Duodenal mucosa (tissue), 2 donors: Measurements from ENCODE around the gene RBP3.
"Not testable (repeated sequence)": the region's sequence is repeated elsewhere in the genome, so short reads cannot be mapped to it uniquely, and the experiment has no call there.

Experiments
- H3K27ac ChIP-seq: one replicate; pipeline ENCODE4 v1.7.0; 2013; ENCODE audit warnings: low read depth, low read length
- H3K27me3 ChIP-seq, 2 donors: one replicate each; pipeline ENCODE4 v1.7.0; 2013; ENCODE audit warnings: low read length in 2 of 2, control low read depth in 1 of 2; ENCODE audit not compliant: insufficient read depth in 2 of 2, control insufficient read depth in 1 of 2
- H3K36me3 ChIP-seq, 2 donors: one replicate each; pipeline ENCODE4 v1.7.0; 2013; ENCODE audit warnings: low read length in 2 of 2, control low read depth in 1 of 2; ENCODE audit not compliant: insufficient read depth in 2 of 2, control insufficient read depth in 1 of 2
- H3K4me1 ChIP-seq, 2 donors: one replicate each; pipeline ENCODE4 v1.7.0; 2013; ENCODE audit warnings: low read length in 2 of 2, control low read depth in 1 of 2; ENCODE audit not compliant: insufficient read depth in 2 of 2, control insufficient read depth in 1 of 2
- H3K4me3 ChIP-seq, 2 donors: one replicate each; pipeline ENCODE4 v1.7.0; 2013; ENCODE audit warnings: low read length in 2 of 2, low read depth in 1 of 2
- H3K9ac ChIP-seq, 2 donors: one replicate each; pipeline ENCODE4 v1.7.0; 2013; ENCODE audit warnings: low read length in 2 of 2, low read depth in 1 of 2
- H3K9me3 ChIP-seq, 2 donors: one replicate each; pipeline ENCODE4 v1.7.0; 2013; ENCODE audit warnings: low read length in 2 of 2, control low read depth in 1 of 2; ENCODE audit not compliant: control insufficient read depth in 1 of 2

Gene RBP3

GRCh38 chr10:47379901-47380300 is 31.7 kb downstream of the RBP3 start:
- Histone ChIP-seq H3K27ac (no peak overlapping the region), H3K4me1 (peaks cover 44 to 55% of the 10 kb centered on the region in 2 donors), H3K9me3 (no peaks in the 10 kb centered on the region), H3K4me3 (peak overlapping the region in 1 of 2 donors; percentile 13), H3K27me3 (peaks cover 0 to 5% of the 10 kb centered on the region in 2 donors), H3K36me3 (no peaks in the 10 kb centered on the region), H3K9ac (no peak overlapping the region)

GRCh38 chr10:47380341-47381102 is 32.4 kb downstream of the RBP3 start:
- no peak overlapping the region for H3K27ac ChIP-seq
- peak overlapping the region; percentile 30 to 48 for H3K4me3 ChIP-seq
- peaks cover 0 to 5% of the 10 kb centered on the region in 2 donors for H3K27me3 ChIP-seq

GRCh38 chr10:47381103-47381395 is 32.9 kb downstream of the RBP3 start:
- Histone ChIP-seq H3K27me3 (peaks cover 0 to 5% of the 10 kb centered on the region in 2 donors), H3K9ac (no peak overlapping the region), H3K36me3 (no peaks in the 10 kb centered on the region), H3K9me3 (no peaks in the 10 kb centered on the region), H3K4me3 (peak overlapping the region in 1 of 2 donors; percentile 48), H3K4me1 (peaks cover 52 to 57% of the 10 kb centered on the region in 2 donors), H3K27ac (no peak overlapping the region)

More at GRCh38 chr10:47380341-47381102, 32.4 kb downstream of the RBP3 start:
- Histone ChIP-seq H3K4me1 (peaks cover 50 to 57% of the 10 kb centered on the region in 2 donors), H3K9me3 (no peaks in the 10 kb centered on the region), H3K9ac (peak overlapping the region in 1 of 2 donors; percentile 8), H3K36me3 (no peaks in the 10 kb centered on the region)

- Histone ChIP-seq H3K4me3 (peak overlapping the region; percentile 29 to 48), H3K27me3 (peaks cover 0 to 2% of the 10 kb centered on the region in 2 donors), H3K4me1 (peaks cover 52 to 57% of the 10 kb centered on the region in 2 donors), H3K27ac (no peak overlapping the region), H3K9me3 (no peaks in the 10 kb centered on the region), H3K36me3 (no peaks in the 10 kb centered on the region), H3K9ac (peak overlapping the region in 1 of 2 donors; percentile 13)
These were observed 33.5 kb downstream of the RBP3 start for GRCh38 chr10:47381427-47382379.

- H3K27me3 ChIP-seq, result no peaks in the 10 kb centered on the region
- peak overlapping the region; percentile 54 to 68 for H3K9ac ChIP-seq
- no peaks in the 10 kb centered on the region for H3K36me3 ChIP-seq
- H3K4me1 ChIP-seq, result peaks cover 39 to 41% of the 10 kb centered on the region in 2 donors
- H3K4me3 ChIP-seq, result peak overlapping the region; percentile 69 to 78
- H3K27ac ChIP-seq, result no peak overlapping the region
- no peaks in the 10 kb centered on the region for H3K9me3 ChIP-seq
These were observed 35.3 kb downstream of the RBP3 start for GRCh38 chr10:47383261-47384147.

- peaks cover 38% of the 10 kb centered on the region in 2 donors for H3K4me1 ChIP-seq
- no peaks in the 10 kb centered on the region for H3K27me3 ChIP-seq
- no peaks in the 10 kb centered on the region for H3K36me3 ChIP-seq
- peak within 1 kb of the TSS; percentile 74 for H3K27ac ChIP-seq
- H3K9me3 ChIP-seq, result no peaks in the 10 kb centered on the region
- H3K4me3 ChIP-seq, result peak within 1 kb of the TSS; percentile 69 to 78
- H3K9ac ChIP-seq, result peak within 1 kb of the TSS; percentile 55 to 68
These were observed 36.2 kb downstream of the RBP3 start, which contains the start of gene ZNF488 for GRCh38 chr10:47384148-47384921. Gene ZNF488 (minus strand): TSS chr10:47384293. CDS start chr10:47368829, 15,464 bp downstream.

GRCh38 chr10:47386104-47386503 is 37.9 kb downstream of the RBP3 start:
- not testable (repeated sequence) for H3K9me3 ChIP-seq, H3K4me3 ChIP-seq, H3K27ac ChIP-seq, H3K9ac ChIP-seq, H3K36me3 ChIP-seq, H3K27me3 ChIP-seq
- H3K4me1 ChIP-seq, result peaks cover 21% of the 10 kb centered on the region in 2 donors

GRCh38 chr10:47388879-47389278 is 40.7 kb downstream of the RBP3 start:
- Histone ChIP-seq H3K4me1 (peaks cover 5 to 10% of the 10 kb centered on the region in 2 donors), H3K27me3 (no peaks in the 10 kb centered on the region), H3K9ac (no peak overlapping the region), H3K36me3 (no peaks in the 10 kb centered on the region), H3K27ac (no peak overlapping the region), H3K9me3 (no peaks in the 10 kb centered on the region), H3K4me3 (no peak overlapping the region)

- no peak overlapping the region for H3K9ac ChIP-seq
- H3K36me3 ChIP-seq, result no peaks in the 10 kb centered on the region
- H3K9me3 ChIP-seq, result no peaks in the 10 kb centered on the region
- H3K4me3 ChIP-seq, result no peak overlapping the region
- H3K27ac ChIP-seq, result no peak overlapping the region
- H3K4me1 ChIP-seq, result peaks cover 5 to 10% of the 10 kb centered on the region in 2 donors
- H3K27me3 ChIP-seq, result no peaks in the 10 kb centered on the region
These were observed 41.5 kb downstream of the RBP3 start for GRCh38 chr10:47389619-47390018.
